Measurements from ENCODE around the gene CAMK1D.

Gene CAMK1D

DNA sequence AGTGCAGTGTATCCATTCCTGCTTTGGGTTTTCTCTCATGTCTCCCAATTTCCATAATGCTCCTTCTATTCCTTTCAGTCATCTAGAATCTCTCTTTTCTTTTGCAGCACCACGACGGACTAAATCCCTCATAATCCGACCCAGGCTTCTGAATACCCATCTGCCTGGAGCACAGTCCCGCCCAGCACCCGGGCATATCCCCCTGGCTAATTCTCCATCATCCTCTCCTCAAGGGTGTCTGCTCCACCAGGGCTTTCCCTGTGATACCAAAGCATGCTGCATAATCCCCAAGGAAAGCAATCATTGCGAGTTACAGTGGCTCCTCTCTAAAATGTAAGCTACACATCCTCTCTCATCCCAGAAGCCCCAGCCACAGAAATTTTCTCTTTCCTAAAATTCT is 330.3 kb downstream of the CAMK1D start:
- DNase-seq (ENCODE audit: extremely low read depth in 1 of 2, low read depth in 1 of 2), result no peak

DNA sequence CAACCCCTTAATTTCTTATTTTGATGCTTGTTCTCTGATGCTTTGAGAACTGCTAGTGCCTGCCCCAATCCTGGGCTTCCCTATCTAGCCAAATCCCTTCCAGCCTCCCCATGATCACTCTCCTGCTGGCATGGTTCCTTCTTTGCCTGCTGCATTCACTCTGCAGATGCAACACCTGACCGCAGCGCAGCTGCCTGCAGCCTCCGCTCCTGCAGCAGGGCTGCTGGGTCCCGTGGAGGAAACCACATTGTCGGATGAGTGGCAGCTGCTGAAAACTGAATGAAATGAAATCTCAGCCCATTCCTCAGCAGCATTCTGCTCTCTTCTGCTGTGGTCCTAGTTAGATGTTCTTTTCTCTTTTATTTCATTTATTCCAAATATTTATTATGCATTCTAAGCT is 331.9 kb downstream of the CAMK1D start:
- DNase-seq (ENCODE audit: extremely low read depth in 1 of 2, low read depth in 1 of 2), result no peak

DNA sequence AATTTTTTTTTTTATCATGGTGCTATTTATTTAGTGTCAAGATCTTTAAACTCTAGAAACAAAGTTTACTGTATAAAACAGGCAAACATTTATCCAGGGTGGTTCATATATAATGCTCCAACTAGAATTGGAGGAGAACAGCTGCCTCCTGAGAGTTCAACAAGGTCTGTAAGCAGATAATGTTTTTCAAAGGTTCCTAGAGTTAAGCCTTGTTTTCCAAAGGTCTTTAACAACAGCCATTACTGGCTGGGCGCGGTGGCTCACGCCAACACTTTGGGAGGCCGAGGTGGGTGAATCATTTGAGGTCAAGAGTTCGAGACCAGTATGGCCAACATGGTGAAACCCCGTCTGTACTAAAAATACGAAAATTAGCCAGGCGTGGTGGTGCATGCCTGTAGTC is 335.4 kb downstream of the CAMK1D start:
- no peak for DNase-seq (ENCODE audit: extremely low read depth in 1 of 2, low read depth in 1 of 2)

DNA sequence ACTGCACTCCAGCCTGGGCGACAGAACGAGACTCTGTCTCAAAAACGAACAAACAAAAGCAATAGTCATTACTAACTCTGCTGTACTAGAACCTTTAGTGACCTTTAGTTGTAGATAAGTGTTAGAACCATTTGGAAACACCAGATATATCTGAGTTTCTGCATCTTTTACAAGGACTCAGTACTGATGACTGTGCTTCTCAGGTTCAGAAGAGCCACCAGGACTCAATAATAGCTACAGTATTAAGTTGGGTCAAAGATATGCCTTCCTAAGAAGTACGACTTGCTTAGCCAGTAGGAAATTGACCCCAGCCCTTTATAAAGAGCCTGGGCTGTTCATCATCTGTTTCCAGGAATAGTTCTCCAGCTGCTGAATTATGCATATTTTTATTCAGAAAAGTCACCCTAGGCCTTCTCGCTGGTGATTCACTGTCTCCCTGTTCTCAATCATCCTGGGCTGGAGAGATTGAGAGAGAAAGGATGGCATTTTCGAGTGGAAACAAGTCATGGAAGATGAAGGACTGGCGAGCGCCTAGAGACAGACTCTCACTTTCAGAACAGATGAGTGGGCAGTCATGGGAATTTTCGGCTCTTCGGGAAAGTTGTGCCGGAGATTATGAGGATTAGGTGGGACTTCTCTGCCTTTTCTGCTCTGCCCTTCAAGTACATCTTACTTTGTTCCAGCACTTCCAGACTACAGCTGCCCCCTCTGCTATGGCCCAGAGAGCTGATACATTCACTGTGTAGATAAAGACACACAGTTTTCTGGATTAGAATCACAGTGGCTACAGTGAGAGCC is 336.1 kb downstream of the CAMK1D start:
- no peak for DNase-seq (ENCODE audit: extremely low read depth in 1 of 2, low read depth in 1 of 2)

DNA sequence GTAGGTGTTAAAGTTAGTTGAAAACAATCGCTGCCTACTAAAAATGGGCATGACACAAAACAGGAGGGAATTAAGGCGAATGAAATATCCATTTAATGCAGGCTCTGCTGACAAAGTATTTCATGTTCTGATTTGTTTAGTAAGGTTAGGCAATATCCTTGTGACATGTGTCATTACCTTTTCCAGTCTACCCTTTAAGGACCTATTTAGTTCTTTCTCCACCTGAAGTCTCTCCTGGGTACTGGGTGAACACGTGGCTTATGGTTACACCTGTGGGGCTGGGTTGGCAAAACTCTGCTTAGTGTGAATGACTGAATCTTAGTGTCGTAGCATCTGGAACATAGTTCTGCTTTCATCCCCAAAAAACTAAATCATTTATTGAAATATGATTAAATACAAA is 338.6 kb downstream of the CAMK1D start:
- DNase-seq (ENCODE audit: extremely low read depth in 1 of 2, low read depth in 1 of 2), result no peak

DNA sequence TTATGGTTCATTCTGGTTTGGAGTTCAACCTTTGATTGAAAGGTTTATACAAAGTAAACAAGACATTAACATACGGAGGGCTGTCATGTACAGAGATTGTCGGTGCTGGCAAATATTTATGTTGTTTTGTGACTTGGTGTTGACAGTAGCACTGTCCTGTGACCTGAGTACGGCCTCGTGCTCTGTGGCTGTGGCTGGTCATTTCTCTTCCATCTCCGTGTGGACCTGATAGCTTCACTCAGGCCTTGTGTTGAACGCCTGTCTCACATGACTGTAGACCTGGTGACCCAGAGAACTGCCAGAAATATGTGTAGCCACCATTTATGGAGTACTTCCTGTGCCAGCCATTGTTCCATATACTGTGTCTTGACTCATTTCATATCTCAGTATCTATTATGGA is 340.5 kb downstream of the CAMK1D start:
- no peak for DNase-seq (ENCODE audit: extremely low read depth in 1 of 2, low read depth in 1 of 2)

DNA sequence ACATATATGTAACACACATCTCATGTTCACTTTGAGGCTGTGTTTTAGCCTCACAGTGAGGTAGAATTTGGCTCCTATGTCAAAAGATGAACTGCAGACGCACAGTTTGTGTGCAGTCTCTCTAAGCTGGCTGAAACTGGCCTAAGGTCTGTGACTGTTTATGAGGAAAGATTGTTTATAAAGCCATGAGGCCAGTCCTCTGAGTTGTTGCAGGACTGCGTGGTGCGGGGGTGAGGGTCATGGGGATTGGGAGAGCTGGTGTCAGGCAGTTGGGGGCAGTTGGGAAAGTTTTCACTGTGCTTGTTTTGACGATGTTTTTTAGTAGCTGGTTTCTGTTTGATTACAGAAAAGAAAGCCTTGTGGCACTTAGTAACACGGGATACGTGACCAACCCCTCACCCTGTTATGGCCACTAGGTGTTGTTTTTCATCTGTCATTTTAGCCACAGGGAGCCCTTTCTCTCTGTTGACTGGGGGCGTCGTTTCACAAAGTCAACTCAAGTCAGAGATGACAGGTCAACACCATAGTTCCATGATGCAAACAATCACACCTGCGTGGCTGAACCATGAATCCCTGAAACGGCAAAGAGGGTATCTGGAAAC is 341.3 kb downstream of the CAMK1D start:
- no peak for DNase-seq (ENCODE audit: extremely low read depth in 1 of 2, low read depth in 1 of 2)

DNA sequence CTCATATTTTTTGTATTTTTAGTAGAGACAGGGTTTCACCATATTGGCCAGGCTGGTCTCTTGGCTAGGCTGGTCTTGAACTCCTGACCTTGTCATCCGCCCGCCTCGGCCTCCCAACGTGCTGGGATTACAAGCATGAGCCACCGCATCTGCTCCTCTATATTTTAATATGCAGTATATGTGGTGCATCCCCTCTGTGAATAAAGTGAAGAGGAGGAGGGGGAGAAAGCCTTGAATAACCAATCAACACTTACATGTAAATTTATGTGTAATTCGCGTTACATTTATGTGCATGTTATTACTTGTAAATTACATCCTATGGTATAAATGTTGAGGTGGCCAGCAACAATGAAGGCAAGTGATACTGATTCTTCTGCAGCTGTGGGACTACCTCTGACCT is 342.2 kb downstream of the CAMK1D start:
- DNase-seq (ENCODE audit: extremely low read depth in 1 of 2, low read depth in 1 of 2), result no peak

DNA sequence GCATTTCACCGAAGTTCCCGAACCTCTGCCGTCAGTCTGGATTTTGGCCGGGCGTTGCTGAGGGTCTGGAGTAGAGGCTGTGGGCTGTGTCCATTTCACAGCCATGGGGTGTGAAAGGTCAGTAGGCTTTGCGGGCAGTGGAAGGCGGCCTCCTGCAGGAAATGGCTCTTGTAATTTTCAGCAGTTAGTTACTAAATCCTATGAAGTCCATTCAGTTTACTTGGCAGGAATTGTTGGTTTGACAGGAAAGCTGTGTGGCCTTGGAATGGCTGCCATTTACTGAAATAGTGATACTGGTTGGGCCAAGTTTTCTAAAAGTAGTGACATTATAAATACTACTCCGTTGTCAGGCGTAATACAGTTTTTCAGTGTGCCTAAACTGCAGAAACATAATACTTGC is 348.4 kb downstream of the CAMK1D start:
- DNase-seq (ENCODE audit: extremely low read depth in 1 of 2, low read depth in 1 of 2), result no peak

DNA sequence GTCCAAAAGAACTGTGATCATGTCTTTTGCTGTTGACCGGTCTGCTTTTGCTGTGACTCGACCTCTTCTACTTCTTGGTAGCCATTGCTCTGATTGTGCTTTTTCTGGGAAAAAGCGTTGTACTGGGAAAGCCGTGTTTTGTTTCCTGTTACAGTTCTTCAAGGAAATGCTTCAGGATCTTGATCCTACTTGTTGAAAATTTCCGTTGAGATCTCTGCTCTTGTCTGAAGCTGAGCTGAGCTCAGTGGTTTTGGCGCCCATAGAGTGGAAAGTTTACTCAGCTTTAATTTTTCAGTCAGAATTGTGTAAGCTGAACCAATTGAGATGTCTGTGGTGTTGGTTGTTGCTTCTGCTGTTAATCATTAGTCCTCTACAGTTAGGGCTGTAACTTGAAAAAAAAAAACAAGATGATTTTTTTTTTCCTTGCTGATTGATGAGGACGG is 349.9 kb downstream of the CAMK1D start:
- no peak for DNase-seq (ENCODE audit: extremely low read depth in 1 of 2, low read depth in 1 of 2)

DNA sequence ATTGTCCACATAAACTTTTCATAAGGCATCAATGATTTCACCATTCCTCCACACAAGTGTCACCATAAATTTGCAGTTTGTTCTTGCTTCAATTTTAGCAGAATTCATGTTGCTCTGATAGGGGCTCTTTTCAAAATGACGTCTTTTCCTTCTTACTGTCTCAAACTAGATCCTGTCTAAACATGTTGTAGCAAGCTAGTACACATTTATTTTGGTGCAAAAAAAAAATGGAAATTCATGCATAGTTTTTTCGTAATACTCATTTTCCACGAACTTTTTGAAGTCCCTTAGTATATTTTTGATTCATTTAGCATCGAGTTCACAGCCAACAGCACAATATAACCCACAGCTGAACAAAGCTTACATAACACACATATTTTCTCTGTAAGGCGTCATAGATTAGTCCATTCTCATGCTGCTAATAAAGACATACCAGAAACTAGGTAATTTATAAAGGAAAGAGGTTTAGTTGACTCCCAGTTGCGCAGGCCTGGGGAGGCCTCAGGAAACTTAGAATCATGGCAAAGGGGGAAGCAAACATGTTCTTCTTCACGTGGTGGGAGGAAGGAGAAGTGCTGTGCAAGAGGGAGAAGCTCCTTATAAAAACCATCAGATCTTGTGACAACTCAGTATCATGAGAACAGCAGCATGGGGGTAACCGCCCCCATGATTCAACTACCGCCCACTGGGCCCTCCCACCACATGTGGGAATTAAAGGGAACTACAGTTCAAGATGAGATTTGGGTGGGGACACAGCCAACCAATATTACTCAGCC is 350.6 kb downstream of the CAMK1D start:
- DNase-seq (ENCODE audit: extremely low read depth in 1 of 2, low read depth in 1 of 2), result no peak

DNA sequence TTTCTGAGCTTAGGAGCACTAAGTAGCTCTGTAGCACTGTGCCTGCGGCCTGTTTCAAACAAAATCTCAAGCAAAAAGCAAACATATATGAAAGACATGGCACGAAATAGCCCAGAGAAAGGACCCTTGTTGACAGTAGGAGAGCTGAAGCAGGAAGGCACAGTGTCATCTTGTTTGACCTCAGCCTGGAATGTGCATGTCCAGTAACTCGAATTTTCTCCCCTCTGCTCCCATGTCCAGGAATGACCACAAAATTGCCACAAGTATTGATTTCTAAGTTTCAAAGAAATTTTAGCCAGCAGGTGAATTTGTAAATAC is 351.2 kb downstream of the CAMK1D start:
- no peak for DNase-seq (ENCODE audit: extremely low read depth in 1 of 2, low read depth in 1 of 2)

DNA sequence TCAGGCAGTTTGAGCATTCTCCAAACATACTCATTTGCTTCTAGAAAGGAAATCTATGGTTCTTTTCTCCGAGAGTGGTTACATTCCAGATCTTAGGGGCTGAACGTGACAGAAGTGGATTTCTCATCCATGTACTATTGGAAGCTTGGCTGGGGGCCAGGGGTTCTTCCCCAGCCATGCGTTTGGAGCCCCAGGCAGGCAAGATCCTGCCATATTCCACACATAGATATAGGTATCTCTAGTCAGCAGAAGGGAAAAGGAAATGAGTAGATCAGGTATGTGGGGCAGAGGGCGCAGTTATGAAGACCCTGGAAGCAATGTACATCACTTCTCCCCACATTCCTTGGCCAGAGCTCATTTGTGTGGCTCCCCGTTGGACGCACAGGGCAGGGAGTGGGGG is 352.3 kb downstream of the CAMK1D start:
- DNase-seq (ENCODE audit: extremely low read depth in 1 of 2, low read depth in 1 of 2), result no peak

DNA sequence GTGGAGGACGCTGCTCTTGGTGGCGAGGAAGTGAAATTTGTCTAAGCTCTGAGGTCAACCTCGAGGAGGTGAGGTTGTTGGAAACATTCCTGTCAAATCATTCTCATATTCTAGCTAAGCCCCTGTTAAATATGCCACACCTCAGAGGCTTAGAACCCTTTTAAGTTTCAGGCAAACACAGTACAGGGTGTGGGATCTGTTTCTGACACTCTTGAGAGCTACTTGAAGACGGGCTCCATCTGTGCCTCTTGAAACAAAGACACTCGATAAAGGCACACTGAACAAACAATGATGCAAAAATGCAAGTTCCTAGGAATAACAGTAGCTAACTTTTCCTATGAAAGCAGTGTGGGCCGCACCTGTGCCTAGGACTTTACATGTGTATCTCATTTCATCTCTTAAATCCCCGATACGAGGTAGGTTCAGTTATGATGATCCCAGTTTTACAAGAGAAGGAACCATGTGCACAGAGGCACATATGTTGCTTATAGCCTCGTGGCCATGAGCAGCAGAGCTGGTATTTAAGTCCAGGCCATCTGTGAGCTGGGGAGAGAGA is 352.9 kb downstream of the CAMK1D start:
- no peak for DNase-seq (ENCODE audit: extremely low read depth in 1 of 2, low read depth in 1 of 2)

DNA sequence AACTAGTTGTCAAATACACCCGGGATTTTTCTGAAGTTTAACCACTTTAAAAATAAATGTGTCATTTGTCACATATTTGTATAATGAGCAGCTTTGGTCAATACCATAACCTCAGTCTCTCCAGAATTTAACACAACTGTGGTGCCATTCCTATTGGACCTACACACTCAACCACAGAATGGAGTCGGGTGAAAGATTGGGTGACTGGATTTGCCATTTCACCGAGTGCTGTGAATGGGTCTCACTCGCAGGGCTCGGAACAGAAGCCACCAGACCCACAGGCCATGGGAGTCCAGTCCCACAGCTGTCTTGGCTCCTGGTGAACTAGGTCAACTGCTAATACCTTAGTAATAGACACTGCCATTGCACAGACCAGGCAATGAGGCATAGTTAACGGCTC is 353.8 kb downstream of the CAMK1D start:
- no peak for DNase-seq (ENCODE audit: extremely low read depth in 1 of 2, low read depth in 1 of 2)

DNA sequence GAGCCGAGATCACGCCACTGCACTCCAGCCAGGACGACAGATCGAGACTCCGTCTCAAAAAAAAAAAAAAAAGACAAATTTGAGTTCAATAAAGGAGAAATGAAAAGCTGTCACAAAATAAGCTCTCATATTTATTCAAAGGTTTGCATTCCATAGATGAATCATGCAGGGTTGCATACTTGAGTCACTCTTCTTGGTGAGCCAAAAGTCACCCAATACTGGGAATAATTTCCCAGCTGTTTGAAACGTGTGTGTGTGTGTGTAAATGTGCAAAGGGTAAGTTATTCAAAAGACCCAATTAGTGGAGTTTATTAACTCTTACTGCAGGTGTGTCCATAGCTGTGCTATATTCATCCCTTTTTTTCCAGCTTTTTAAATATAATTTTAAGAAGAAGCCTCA is 354.5 kb downstream of the CAMK1D start:
- no peak for DNase-seq (ENCODE audit: extremely low read depth in 1 of 2, low read depth in 1 of 2)

DNA sequence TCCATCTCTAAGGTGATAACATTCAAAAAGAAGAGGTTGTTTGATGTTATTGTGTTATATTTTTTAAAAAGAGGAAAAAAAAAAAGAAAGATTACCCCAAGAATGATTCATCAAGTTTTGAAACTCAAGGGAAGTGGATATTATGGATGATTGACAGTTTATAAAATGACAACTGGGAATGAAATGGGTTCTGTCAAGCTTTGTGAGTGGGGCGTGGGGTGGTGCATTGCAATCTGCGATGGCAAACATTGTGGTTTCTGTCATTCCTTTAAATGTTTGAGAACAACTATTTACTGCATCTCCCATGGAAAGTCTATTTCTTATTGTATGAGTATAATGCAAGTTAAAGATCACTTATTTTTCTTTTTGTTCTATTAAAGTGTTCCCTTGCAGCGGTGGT is 355.1 kb downstream of the CAMK1D start:
- no peak for DNase-seq (ENCODE audit: extremely low read depth in 1 of 2, low read depth in 1 of 2)

DNA sequence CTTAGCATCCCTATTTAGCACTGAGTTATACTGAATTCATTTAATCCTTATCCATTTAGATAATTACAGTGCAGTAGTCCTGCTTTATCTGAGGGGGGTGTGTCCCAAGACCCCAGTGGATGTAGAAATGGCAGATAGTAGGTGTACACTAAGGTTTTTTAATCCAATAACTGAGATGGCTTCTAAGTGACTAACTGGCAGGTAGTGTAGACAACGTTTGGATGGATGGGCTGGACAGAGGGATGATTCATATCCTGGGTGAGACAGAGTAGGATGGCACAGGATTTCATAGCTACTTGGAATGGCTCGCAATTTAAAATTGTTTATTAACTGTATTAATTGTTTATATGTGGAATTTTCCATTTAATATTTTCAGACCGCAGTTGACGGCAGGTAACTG is 356.6 kb downstream of the CAMK1D start:
- no peak for DNase-seq (ENCODE audit: extremely low read depth in 1 of 2, low read depth in 1 of 2)

DNA sequence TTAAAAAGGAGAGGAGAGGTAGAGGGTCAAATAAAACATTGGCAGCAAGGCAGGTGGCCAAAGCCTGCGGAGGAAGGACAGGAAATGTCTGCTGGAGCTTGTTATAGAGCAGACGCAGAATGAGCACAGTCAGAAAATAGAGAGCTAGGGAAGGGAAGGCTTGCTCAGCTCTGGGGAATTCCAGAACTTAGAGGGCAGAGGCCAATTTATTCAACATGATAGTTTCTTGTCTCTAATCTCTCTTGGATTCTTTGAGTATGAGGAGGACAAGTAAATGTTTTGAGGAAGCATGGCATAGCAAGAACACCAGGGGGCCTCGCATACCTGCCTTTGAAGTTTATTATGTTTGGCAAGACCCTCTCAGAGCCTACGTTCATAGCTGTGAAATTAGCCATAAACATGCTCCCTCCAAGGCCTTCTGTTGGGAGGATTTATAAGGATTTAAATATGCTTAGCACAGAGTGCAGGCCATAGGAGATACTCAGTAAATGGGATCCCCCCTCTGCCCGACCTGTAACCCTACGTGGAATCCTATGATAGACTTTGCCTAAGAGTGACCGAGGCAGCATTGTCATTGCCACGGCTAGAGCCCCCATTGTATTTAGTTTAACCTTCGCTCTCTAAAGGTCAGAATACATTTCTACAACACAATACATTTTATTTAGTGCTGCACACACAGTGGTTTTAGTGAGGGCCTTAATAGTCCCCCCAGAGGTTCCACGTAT is 358.3 kb downstream of the CAMK1D start:
- no peak for DNase-seq (ENCODE audit: extremely low read depth in 1 of 2, low read depth in 1 of 2)

DNA sequence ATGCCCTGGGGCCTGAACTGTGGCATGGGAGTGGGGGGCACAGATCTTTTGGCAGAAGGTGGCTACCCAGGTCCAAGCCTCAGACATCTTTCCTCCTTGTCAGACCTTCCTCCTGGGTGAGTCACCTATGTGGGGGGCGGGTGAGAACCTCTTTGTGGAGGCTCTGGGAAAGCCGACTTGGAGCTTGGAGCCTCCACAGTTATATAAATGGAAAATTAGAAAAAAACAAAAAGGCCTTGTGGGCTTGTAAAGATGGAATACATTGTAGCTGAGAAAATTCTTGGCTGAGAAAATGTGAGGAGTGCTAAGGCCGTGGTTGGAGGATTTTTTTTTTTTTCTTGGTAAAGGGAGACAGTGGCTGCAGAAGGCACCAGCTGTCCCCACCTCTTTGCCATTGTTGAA is 359.7 kb downstream of the CAMK1D start:
- no peak for DNase-seq (ENCODE audit: extremely low read depth in 1 of 2, low read depth in 1 of 2)

DNA sequence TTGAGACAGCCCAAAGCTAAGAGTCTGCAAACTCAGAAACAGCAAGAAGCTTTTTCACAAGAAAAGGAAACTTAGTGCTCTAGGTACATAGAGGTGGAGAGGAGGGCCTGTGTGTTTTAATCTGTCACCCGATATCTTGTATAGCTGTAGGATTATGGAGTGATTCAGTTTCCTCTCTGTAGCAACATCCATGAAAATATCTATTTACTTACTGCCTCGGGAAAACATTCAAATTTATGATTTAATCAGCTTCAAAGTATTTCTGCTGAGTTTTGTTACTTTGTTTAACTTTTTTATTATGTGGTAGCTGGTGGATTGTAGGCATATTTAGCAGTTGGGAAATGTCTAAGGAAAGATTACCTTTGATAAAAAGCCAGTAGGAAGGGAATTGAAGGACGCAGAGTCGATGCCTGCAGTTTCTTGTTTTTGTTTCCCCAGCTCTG is 360.2 kb downstream of the CAMK1D start:
- DNase-seq (ENCODE audit: extremely low read depth in 1 of 2, low read depth in 1 of 2), result no peak

Data from activated CD8-positive, alpha-beta memory T cell treated with anti-CD3 and anti-CD28 coated beads for 1 hour (primary cell).